ENCODE data around the gene NT5C1B. TPM values are rescaled to one million over a fixed set of nuclear protein-coding genes. Genes with fewer than 3 reads are reported as not detected.

The NT5C1B gene
- total and polyA plus RNA-seq, 10 of the 15 experiments (the other 5 are each of a cell fraction or from before 2014, with no cell fraction given): 0.40 to 0.44 TPM; not detected in 8

- H3K9me3 ChIP-seq (replicated peaks; ENCODE audit: control insufficient read depth, insufficient read depth, low read length): no peaks in the 10 kb centered on the region
- FAIRE-seq (no peak), DNase-seq (ENCODE audit: low read depth, low spot score) (no peak), ATAC-seq (no peak)
- POLR2A ChIA-PET: no interaction called here
- no peaks in the 10 kb centered on the region for H3K4me1 ChIP-seq (ENCODE audit: control insufficient read depth, insufficient read depth, low read length)
- H3K27me3 ChIP-seq (replicated peaks in 1 of 2; ENCODE audit: control insufficient read depth in 2 of 2, insufficient read depth in 2 of 2, low read length in 1 of 2): no peaks in the 10 kb centered on the region
- no peak overlapping the region for H3K27ac ChIP-seq (ENCODE audit: control insufficient read depth, insufficient read depth)
- H2AFZ ChIP-seq (ENCODE audit: control insufficient read depth, low read depth, low read length): no peak overlapping the region
- no peaks in the 10 kb centered on the region for H3K36me3 ChIP-seq (ENCODE audit: control insufficient read depth in 2 of 2, insufficient read depth in 2 of 2, low read length in 1 of 2)
- CTCF ChIA-PET: interaction anchor here (1.0 kb wide), 1 partner anchor 137 kb away, joined by 4 read pairs; no protein-coding TSS in a partner anchor
- intact Hi-C loops (cut with micrococcal nuclease; ENCODE audit: unreplicated experiment) (no loop called here), in situ Hi-C loops (cut with MboI) (no loop called here)
- SMC1A ChIA-PET (ENCODE audit: uncharacterized antibody, unreplicated experiment): interaction anchor here (0.6 kb wide), 1 partner anchor 19 kb away, joined by 3 read pairs; no protein-coding TSS in a partner anchor
- no peak overlapping the region for H3K9ac ChIP-seq (ENCODE audit: control insufficient read depth, insufficient read depth, low read length)
- RAD21 ChIA-PET (ENCODE audit: unreplicated experiment): no interaction called here
- no TSS peak for BruUV-seq (replicated peaks)
- no peak overlapping the region for H3K4me2 ChIP-seq (ENCODE audit: control insufficient read depth, insufficient read depth)
- no peak overlapping the region for H3K4me3 ChIP-seq
- no peaks in the 10 kb centered on the region for H3K79me2 ChIP-seq (ENCODE audit: control insufficient read depth, insufficient read depth, low read length)
- no peaks in the 10 kb centered on the region for H4K20me1 ChIP-seq (ENCODE audit: control insufficient read depth, insufficient read depth)
- no peak for TF ChIP-seq HDGF (IDR thresholded peaks at IDR 0.05)
- no peak for TF ChIP-seq ZZZ3 (IDR thresholded peaks at IDR 0.05; ENCODE audit: control insufficient read depth, insufficient read length, low read depth)
- no peak for TF ChIP-seq RELB (IDR thresholded peaks at IDR 0.05; ENCODE audit: low read depth)
- TF ChIP-seq EGR1 (IDR thresholded peaks at IDR 0.05; ENCODE audit: borderline replicate concordance in 1 of 2, low read depth in 2 of 2, low read length in 2 of 2): no peak
- TF ChIP-seq, protein P1, sequence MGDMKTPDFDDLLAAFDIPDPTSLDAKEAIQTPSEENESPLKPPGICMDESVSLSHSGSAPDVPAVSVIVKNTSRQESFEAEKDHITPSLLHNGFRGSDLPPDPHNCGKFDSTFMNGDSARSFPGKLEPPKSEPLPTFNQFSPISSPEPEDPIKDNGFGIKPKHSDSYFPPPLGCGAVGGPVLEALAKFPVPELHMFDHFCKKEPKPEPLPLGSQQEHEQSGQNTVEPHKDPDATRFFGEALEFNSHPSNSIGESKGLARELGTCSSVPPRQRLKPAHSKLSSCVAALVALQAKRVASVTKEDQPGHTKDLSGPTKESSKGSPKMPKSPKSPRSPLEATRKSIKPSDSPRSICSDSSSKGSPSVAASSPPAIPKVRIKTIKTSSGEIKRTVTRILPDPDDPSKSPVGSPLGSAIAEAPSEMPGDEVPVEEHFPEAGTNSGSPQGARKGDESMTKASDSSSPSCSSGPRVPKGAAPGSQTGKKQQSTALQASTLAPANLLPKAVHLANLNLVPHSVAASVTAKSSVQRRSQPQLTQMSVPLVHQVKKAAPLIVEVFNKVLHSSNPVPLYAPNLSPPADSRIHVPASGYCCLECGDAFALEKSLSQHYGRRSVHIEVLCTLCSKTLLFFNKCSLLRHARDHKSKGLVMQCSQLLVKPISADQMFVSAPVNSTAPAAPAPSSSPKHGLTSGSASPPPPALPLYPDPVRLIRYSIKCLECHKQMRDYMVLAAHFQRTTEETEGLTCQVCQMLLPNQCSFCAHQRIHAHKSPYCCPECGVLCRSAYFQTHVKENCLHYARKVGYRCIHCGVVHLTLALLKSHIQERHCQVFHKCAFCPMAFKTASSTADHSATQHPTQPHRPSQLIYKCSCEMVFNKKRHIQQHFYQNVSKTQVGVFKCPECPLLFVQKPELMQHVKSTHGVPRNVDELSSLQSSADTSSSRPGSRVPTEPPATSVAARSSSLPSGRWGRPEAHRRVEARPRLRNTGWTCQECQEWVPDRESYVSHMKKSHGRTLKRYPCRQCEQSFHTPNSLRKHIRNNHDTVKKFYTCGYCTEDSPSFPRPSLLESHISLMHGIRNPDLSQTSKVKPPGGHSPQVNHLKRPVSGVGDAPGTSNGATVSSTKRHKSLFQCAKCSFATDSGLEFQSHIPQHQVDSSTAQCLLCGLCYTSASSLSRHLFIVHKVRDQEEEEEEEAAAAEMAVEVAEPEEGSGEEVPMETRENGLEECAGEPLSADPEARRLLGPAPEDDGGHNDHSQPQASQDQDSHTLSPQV (IDR thresholded peaks at IDR 0.05): no peak
- TF ChIP-seq, protein P2, sequence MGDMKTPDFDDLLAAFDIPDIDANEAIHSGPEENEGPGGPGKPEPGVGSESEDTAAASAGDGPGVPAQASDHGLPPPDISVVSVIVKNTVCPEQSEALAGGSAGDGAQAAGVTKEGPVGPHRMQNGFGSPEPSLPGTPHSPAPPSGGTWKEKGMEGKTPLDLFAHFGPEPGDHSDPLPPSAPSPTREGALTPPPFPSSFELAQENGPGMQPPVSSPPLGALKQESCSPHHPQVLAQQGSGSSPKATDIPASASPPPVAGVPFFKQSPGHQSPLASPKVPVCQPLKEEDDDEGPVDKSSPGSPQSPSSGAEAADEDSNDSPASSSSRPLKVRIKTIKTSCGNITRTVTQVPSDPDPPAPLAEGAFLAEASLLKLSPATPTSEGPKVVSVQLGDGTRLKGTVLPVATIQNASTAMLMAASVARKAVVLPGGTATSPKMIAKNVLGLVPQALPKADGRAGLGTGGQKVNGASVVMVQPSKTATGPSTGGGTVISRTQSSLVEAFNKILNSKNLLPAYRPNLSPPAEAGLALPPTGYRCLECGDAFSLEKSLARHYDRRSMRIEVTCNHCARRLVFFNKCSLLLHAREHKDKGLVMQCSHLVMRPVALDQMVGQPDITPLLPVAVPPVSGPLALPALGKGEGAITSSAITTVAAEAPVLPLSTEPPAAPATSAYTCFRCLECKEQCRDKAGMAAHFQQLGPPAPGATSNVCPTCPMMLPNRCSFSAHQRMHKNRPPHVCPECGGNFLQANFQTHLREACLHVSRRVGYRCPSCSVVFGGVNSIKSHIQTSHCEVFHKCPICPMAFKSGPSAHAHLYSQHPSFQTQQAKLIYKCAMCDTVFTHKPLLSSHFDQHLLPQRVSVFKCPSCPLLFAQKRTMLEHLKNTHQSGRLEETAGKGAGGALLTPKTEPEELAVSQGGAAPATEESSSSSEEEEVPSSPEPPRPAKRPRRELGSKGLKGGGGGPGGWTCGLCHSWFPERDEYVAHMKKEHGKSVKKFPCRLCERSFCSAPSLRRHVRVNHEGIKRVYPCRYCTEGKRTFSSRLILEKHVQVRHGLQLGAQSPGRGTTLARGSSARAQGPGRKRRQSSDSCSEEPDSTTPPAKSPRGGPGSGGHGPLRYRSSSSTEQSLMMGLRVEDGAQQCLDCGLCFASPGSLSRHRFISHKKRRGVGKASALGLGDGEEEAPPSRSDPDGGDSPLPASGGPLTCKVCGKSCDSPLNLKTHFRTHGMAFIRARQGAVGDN (IDR thresholded peaks at IDR 0.05): no peak
- TF ChIP-seq BHLHE40 (IDR thresholded peaks at IDR 0.05; ENCODE audit: borderline replicate concordance in 1 of 2, low read depth in 2 of 2, low read length in 1 of 2): no peak
- TF ChIP-seq CHD2 (IDR thresholded peaks at IDR 0.05; ENCODE audit: borderline replicate concordance, low read depth, low read length): no peak
- no peak for TF ChIP-seq TARDBP (IDR thresholded peaks at IDR 0.05; ENCODE audit: borderline replicate concordance)
- TF ChIP-seq SREBF2 (IDR thresholded peaks at IDR 0.05; ENCODE audit: low read length): no peak
- no peak for TF ChIP-seq FOXK2 (IDR thresholded peaks at IDR 0.05)
- no peak for TF ChIP-seq HDAC2 (IDR thresholded peaks at IDR 0.05)
- no peak for TF ChIP-seq SMC3 (IDR thresholded peaks at IDR 0.05; ENCODE audit: borderline replicate concordance, low read length)
- no peak for TF ChIP-seq SP1 (IDR thresholded peaks at IDR 0.05; ENCODE audit: low read depth, low read length)
Observed at GRCh38 chr2:18578033-18578432, 11.3 kb downstream of the NT5C1B start.

All from GM12878 (cell line).